ENCODE measurements around the gene ARHGAP5.
A peak's percentile ranks its signal among the peaks of the same experiment; 100 is the strongest.
"Not testable (repeated sequence)": the region's sequence is repeated elsewhere in the genome, so short reads cannot be mapped to it uniquely, and the experiment has no call there.

The ARHGAP5 gene

GRCh38 chr14:32121536-32121935, 44.4 kb downstream of the ARHGAP5 start:
- H3K27ac ChIP-seq = no peak overlapping the region
- no peak for TF ChIP-seq ZFX (IDR thresholded peaks at IDR 0.05; ENCODE audit: borderline replicate concordance)
- TF ChIP-seq, protein P1, sequence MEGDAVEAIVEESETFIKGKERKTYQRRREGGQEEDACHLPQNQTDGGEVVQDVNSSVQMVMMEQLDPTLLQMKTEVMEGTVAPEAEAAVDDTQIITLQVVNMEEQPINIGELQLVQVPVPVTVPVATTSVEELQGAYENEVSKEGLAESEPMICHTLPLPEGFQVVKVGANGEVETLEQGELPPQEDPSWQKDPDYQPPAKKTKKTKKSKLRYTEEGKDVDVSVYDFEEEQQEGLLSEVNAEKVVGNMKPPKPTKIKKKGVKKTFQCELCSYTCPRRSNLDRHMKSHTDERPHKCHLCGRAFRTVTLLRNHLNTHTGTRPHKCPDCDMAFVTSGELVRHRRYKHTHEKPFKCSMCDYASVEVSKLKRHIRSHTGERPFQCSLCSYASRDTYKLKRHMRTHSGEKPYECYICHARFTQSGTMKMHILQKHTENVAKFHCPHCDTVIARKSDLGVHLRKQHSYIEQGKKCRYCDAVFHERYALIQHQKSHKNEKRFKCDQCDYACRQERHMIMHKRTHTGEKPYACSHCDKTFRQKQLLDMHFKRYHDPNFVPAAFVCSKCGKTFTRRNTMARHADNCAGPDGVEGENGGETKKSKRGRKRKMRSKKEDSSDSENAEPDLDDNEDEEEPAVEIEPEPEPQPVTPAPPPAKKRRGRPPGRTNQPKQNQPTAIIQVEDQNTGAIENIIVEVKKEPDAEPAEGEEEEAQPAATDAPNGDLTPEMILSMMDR (IDR thresholded peaks at IDR 0.05) = no peak

DNA sequence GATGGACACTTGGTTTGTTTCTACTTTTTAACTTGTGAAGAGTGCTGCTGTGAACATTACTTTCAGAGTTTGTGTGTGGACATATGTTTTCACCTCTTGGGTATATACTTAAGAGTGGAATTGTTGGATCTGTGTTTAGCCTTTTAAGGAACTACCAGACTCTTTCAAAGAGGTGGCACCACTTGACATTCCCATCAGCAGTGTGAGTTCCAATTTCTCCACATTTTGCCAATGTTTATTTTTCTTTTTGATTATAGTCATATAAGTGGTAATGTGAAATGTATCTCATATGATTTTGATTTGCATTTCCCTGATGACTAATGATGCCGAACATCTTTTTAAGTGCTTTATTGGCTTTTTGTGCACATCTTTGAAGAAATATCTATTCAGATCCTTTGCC, 44.8 kb downstream of the ARHGAP5 start:
- TF ChIP-seq ZFX (IDR thresholded peaks at IDR 0.05; ENCODE audit: borderline replicate concordance) = no peak
- TF ChIP-seq, protein P1 (IDR thresholded peaks at IDR 0.05) = no peak
- no peak overlapping the region for H3K27ac ChIP-seq

DNA sequence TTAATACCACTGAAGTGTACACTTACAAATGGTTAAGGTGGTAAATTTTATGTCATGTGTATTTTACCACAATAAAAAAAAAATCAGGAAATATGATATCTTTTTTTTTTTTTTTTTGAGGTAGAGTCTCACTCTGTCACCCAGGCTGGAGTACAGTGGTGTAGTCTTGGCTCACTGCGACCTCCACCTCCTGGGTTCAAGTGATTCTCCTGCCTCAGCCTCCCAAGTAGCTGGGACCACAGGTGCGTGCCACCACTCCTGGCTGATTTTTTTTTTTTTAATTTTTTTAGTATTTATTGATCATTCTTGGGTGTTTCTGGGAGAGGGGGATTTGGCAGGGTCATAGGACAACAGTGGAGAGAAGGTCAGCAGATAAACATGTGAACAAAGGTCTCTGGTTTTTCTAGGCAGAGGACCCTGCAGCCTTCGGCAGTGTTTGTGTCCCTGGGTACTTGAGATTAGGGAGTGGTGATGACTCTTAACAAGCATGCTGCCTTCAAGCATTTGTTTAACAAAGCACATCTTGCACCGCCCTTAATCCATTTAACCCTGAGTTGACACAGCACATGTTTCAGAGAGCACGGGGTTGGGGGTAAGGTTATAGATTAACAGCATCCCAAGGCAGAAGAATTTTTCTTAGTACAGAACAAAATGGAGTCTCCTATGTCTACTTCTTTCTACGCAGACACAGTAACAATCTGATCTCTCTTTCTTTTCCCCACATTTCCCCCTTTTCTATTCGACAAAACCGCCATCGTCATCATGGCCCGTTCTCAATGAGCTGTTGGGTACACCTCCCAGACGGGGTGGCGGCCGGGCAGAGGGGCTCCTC, 50.0 kb downstream of the ARHGAP5 start:
- not testable (repeated sequence) for H3K27ac ChIP-seq

DNA sequence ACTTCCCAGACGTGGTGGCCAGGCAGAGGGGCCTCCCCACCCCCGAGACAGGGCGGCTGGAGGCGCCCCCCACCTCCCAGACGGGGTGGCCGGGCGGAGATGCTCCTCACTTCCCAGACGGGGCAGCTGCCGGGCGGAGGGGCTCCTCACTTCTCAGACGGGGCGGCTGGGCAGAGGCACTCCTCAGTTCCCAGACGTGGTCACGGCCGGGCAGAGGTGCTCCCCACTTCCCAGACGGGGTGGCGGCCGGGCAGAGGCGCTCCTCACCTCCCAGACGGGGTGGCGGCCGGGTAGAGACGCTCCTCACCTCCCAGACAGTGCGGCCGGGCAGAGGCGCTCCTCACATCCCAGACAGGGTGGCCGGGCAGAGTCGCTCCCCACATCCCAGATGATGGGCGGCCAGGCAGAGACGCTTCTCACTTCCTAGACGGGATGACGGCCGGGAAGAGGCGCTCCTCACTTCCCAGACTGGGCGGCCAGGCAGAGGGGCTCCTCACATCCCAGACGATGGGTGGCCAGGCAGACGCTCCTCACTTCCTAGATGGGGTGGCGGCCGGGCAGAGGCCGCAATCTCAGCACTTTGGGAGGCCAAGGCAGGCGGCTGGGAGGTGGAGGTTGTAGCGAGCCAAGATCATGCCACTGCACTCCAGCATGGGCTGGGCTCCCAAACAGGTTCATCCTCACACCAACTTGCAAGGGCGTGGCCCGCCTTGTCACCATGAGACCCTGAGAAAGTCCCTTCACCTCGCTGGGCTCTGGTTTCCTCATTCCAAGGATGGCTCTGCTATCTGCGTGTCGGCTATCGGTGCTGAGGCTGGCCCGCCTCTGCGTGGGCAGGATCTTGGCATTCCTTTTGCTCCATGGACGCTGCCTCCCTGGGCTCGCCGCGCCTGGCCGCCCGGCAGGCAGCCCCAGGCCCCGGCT, 50.9 kb downstream of the ARHGAP5 start:
- not testable (repeated sequence) for H3K27ac ChIP-seq

DNA sequence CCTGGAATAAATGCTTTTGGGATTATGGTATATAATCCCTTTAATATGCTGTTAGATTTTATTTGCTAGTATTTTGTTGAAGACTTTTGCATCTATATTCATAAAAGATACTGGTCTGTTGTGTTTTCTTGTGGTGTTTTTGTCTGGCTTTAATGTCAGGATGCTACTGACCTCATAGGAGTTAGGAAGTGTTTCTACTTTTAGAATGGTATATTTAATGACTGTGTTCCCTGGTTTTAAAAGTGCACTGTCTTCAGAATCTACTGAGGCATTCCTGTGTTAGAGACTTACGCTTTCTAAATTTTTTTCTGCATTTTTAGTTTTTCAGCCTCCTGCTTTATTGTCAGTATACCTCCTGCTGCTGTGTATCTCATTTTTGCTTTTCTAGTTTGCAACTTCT, 51.6 kb downstream of the ARHGAP5 start:
- TF ChIP-seq, protein P1 (IDR thresholded peaks at IDR 0.05) = no peak
- H3K27ac ChIP-seq = no peak overlapping the region

DNA sequence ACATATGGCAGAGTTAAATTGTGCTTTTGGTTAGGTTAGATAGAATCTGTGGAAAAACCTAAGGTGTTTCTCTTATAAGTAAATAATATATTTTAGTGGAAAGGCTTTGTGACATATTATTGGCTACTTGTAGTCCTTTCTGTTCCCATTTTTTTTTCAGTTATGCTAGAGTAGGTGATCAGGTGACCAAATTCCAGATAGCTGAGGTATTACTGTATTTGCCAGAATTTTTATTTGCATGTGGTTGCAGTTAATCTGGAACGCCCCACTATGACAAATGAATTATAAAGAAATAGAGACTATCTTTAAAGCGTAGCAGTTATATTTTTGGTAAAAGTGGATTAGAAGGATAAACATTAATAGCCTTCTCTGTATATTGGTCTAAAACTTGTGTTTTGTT, 52.0 kb downstream of the ARHGAP5 start:
- H3K27ac ChIP-seq = no peak overlapping the region
- no peak for TF ChIP-seq ZFX (IDR thresholded peaks at IDR 0.05; ENCODE audit: borderline replicate concordance)
- TF ChIP-seq, protein P1 (IDR thresholded peaks at IDR 0.05) = no peak

GRCh38 chr14:32131689-32132088, 54.6 kb downstream of the ARHGAP5 start:
- H3K27ac ChIP-seq = not testable (repeated sequence)

- peak overlapping the region; percentile 32 for H3K27ac ChIP-seq
- TF ChIP-seq ZFX (IDR thresholded peaks at IDR 0.05; ENCODE audit: borderline replicate concordance) = no peak
These were observed 57.5 kb downstream of the ARHGAP5 start for GRCh38 chr14:32134448-32135097.
